HAP-1 (cell line): ENCODE data around the gene PCDHGA1.
A peak's percentile ranks its signal among the peaks of the same experiment; 100 is the strongest.
"Not testable (repeated sequence)": the region's sequence is repeated elsewhere in the genome, so short reads cannot be mapped to it uniquely, and the experiment has no call there.

Source experiments
- DNase-seq, 2 experiments: peaks; one replicate each; pipeline ENCODE4 v3.0.0-alpha.2; 2016 to 2020; ENCODE audit warnings: low spot score in 2 of 2
- H3K27me3 ChIP-seq: fragments of 250-450 bp; sonication (Bioruptor Pico); 2 replicates; pipeline ENCODE4 v1.5.1; 2020; ENCODE audit warnings: low read depth, mild to moderate bottlenecking, moderate library complexity
- H3K36me3 ChIP-seq: fragments of 250-450 bp; sonication (Bioruptor Pico); replicated peaks from 2 replicates; pipeline ENCODE4 v1.5.1; 2020; ENCODE audit warnings: mild to moderate bottlenecking
- H3K4me1 ChIP-seq: fragments of 250-450 bp; sonication (Bioruptor Pico); 2 replicates; pipeline ENCODE4 v1.5.1; 2020; ENCODE audit warnings: mild to moderate bottlenecking
- H3K4me3 ChIP-seq: fragments of 250-450 bp; sonication (Bioruptor Pico); 2 replicates; pipeline ENCODE4 v1.5.1; 2020; ENCODE audit warnings: mild to moderate bottlenecking, moderate library complexity
- H3K9me3 ChIP-seq: fragments of 250-450 bp; sonication (Bioruptor Pico); 2 replicates; pipeline ENCODE4 v1.5.1; 2020; ENCODE audit warnings: mild to moderate bottlenecking, moderate library complexity
- in situ Hi-C: fragments of 300-500 bp; cut with MboI; formaldehyde crosslinking; loops from 3 replicates; pipeline ENCODE4 v1.14.3; 2020; ENCODE audit warnings: low sequenced_read_pairs, inconsistent platforms, mixed read lengths

The PCDHGA1 gene

GRCh38 chr5:141356950-141357349, 26.6 kb downstream of the PCDHGA1 start:
- no peak for DNase-seq
- Histone ChIP-seq H3K36me3 (no peaks in the 10 kb centered on the region), H3K4me3 (no peak overlapping the region), H3K9me3 (no peaks in the 10 kb centered on the region), H3K4me1 (no peaks in the 10 kb centered on the region), H3K27me3 (no peaks in the 10 kb centered on the region)
- in situ Hi-C loops = loop anchor here (10.0 kb wide), 1 partner anchor 208 kb away; no protein-coding TSS in a partner anchor

DNA sequence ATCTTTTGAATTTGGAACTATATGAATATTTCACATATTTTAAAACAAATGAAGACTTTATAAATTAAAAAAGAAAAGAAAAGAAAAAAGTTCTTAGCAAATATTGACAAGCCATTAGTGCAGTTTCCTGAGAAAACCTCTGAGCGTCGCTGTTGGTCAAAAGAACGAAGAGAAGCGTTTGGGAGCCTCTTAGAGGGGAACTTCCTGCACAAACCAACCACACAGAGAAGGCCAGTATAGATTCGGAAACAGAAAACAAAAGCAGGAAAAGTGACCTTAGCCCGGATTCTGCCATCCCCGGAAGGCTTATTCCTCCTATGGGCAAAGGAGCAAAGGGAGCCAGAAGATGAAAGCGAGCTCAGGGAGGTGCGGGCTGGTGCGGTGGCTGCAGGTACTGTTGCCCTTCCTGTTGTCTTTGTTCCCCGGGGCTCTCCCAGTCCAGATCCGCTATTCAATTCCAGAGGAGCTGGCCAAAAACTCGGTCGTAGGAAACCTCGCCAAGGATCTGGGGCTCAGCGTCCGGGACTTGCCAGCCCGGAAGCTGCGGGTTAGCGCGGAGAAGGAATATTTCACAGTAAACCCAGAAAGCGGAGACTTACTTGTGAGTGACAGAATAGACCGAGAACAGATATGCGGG, 29.6 kb downstream of the PCDHGA1 start, which contains the start of gene PCDHGB2:
Gene PCDHGB2 (plus strand): TSS at position 205 of the 637 bp plus-strand sequence. CDS start 142 bp downstream, at position 347.
- no peaks in the 10 kb centered on the region for H3K36me3 ChIP-seq
- in situ Hi-C loops = loop anchor here (10.0 kb wide), 1 partner anchor 205 kb away; no protein-coding TSS in a partner anchor
- no peaks in the 10 kb centered on the region for H3K27me3 ChIP-seq
- 0 out of 2 replicates have a peak, but pooled peaks cover 3% of the 10 kb centered on the region for H3K9me3 ChIP-seq
- H3K4me1 ChIP-seq = no peaks in the 10 kb centered on the region
- H3K4me3 ChIP-seq = no peak within 1 kb of the TSS
- peak; percentile 27 to 29 for DNase-seq

GRCh38 chr5:141360685-141361084, 30.4 kb downstream of the PCDHGA1 start:
- no peaks in the 10 kb centered on the region for H3K27me3 ChIP-seq
- in situ Hi-C loops = no loop called here
- H3K36me3 ChIP-seq = no peaks in the 10 kb centered on the region
- no peak overlapping the region for H3K4me3 ChIP-seq
- H3K9me3 ChIP-seq = 0 out of 2 replicates have a peak, but pooled peaks cover 3% of the 10 kb centered on the region
- no peak for DNase-seq
- H3K4me1 ChIP-seq = no peaks in the 10 kb centered on the region

- in situ Hi-C loops = no loop called here
- Histone ChIP-seq H3K27me3 (no peaks in the 10 kb centered on the region), H3K4me1 (no peaks in the 10 kb centered on the region), H3K36me3 (no peaks in the 10 kb centered on the region), H3K9me3 (0 out of 2 replicates have a peak, but pooled peaks cover 3% of the 10 kb centered on the region), H3K4me3 (no peak overlapping the region)
- DNase-seq = no peak
Observed at GRCh38 chr5:141362719-141363118, 32.4 kb downstream of the PCDHGA1 start.

- H3K4me3 ChIP-seq = no peak within 1 kb of the TSS
- H3K9me3 ChIP-seq = 0 out of 2 replicates have a peak, but pooled peaks cover 3% of the 10 kb centered on the region
- in situ Hi-C loops = no loop called here
- H3K36me3 ChIP-seq = no peaks in the 10 kb centered on the region
- H3K4me1 ChIP-seq = no peaks in the 10 kb centered on the region
- DNase-seq = no peak
- no peaks in the 10 kb centered on the region for H3K27me3 ChIP-seq
Observed at GRCh38 chr5:141363952-141364660, 33.8 kb downstream of the PCDHGA1 start, which contains the start of gene PCDHGA5. Gene PCDHGA5 (plus strand): TSS chr5:141364162. CDS start chr5:141364331, 169 bp downstream.

DNA sequence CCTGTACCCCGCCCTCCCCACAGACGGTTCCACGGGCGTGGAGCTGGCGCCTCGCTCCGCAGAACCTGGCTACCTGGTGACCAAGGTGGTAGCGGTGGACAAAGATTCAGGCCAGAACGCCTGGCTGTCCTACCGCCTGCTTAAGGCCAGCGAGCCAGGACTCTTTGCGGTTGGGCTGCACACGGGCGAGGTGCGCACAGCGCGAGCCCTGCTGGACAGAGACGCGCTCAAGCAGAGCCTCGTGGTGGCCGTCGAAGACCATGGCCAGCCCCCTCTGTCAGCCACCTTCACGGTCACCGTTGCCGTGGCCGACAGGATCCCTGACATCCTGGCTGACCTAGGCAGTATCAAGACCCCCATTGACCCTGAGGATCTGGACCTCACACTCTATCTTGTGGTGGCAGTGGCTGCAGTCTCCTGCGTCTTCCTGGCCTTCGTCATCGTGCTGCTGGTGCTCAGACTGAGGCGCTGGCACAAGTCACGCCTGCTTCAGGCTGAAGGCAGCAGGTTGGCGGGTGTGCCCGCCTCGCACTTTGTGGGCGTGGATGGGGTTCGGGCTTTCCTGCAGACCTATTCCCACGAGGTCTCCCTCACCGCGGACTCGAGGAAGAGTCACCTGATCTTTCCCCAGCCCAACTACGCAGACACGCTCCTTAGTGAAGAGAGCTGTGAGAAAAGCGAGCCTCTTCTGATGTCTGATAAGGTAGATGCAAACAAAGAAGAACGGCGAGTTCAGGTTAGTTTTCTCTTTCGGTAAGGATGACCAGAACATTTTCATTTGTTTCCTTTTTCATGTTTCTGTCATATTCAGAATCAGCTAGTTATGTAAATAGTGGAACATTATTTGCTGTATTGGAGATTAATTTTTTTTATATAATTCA, 35.9 kb downstream of the PCDHGA1 start:
- H3K4me1 ChIP-seq = no peaks in the 10 kb centered on the region
- no peak for DNase-seq
- H3K9me3 ChIP-seq = 0 out of 2 replicates have a peak, but pooled peaks cover 3% of the 10 kb centered on the region
- H3K4me3 ChIP-seq = no peak overlapping the region
- no peaks in the 10 kb centered on the region for H3K36me3 ChIP-seq
- in situ Hi-C loops = no loop called here
- no peaks in the 10 kb centered on the region; the same call in 1 of the 2 replicates for H3K27me3 ChIP-seq

GRCh38 chr5:141369994-141370848, 39.9 kb downstream of the PCDHGA1 start, which contains the start of gene PCDHGB3:
Gene PCDHGB3 (plus strand): TSS chr5:141370242. CDS start chr5:141370395, 153 bp downstream.
- Histone ChIP-seq H3K27me3 (no peaks in the 10 kb centered on the region; the same call in 1 of the 2 replicates), H3K9me3 (no peaks in the 10 kb centered on the region), H3K4me1 (no peaks in the 10 kb centered on the region), H3K4me3 (no peak within 1 kb of the TSS), H3K36me3 (no peaks in the 10 kb centered on the region)
- in situ Hi-C loops = no loop called here
- no peak for DNase-seq

DNA sequence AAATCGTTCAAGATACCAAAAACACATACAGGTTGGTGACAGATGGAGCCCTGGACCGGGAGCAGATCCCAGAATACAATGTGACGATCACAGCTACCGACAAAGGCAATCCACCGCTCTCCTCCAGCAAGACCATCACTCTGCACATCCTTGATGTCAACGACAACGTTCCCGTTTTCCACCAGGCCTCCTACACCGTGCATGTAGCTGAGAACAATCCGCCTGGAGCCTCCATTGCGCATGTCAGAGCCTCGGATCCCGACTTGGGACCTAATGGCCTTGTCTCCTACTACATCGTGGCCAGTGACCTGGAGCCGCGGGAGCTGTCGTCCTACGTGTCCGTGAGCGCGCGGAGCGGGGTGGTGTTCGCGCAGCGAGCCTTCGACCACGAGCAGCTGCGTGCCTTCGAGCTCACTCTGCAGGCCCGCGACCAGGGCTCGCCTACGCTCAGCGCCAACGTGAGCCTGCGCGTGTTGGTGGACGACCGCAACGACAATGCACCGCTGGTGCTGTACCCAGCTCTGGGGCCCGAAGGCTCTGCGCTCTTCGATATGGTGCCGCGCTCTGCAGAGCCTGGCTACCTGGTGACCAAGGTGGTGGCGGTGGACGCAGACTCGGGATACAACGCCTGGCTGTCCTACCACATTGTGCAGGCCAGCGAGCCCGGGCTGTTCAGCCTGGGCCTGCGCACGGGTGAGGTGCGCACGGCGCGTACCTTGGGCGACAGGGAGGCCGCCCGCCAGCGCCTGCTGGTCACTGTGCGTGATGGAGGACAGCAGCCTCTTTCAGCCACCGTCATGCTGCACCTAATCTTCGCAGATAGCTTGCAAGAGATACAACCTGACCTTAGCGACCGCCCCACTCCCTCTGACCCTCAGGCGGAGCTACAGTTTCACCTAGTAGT, 41.5 kb downstream of the PCDHGA1 start:
- no peaks in the 10 kb centered on the region for H3K36me3 ChIP-seq
- no peaks in the 10 kb centered on the region; the same call in 1 of the 2 replicates for H3K27me3 ChIP-seq
- H3K9me3 ChIP-seq = no peaks in the 10 kb centered on the region
- in situ Hi-C loops = no loop called here
- no peak overlapping the region for H3K4me3 ChIP-seq
- H3K4me1 ChIP-seq = no peaks in the 10 kb centered on the region
- no peak for DNase-seq

DNA sequence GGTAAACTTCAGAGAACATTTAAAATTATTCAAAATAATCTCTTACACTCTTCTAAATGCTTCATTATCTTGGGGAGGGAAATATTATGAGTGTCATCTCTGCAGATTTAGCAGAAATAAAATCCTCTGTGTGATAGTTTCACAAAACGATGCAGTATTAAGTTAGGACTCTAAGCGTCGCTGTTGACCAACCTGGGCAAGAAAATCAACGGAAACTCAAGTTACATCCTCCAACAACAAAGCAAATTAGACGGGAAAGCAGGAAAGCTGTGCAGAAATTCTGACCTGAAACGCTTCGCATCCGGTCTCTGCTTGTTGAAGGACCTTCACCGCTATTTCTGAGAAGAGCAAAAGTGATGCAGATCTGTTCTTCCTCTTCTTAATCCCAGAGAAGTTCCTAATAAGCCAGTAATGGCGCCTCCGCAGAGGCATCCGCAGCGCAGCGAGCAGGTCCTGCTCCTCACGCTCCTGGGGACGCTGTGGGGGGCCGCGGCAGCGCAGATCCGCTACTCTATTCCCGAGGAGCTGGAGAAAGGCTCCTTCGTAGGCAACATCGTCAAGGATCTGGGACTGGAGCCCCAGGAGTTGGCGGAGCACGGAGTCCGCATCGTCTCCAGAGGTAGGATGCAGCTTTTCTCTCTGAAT, 43.5 kb downstream of the PCDHGA1 start, which contains the start of gene PCDHGA6:
Gene PCDHGA6 (plus strand): TSS at position 219 of the 645 bp plus-strand sequence. CDS start 193 bp downstream, at position 412.
- no peak for DNase-seq
- Histone ChIP-seq H3K36me3 (no peaks in the 10 kb centered on the region), H3K4me1 (no peaks in the 10 kb centered on the region), H3K4me3 (no peak within 1 kb of the TSS), H3K9me3 (no peaks in the 10 kb centered on the region), H3K27me3 (no peaks in the 10 kb centered on the region; the same call in 1 of the 2 replicates)
- in situ Hi-C loops = no loop called here

DNA sequence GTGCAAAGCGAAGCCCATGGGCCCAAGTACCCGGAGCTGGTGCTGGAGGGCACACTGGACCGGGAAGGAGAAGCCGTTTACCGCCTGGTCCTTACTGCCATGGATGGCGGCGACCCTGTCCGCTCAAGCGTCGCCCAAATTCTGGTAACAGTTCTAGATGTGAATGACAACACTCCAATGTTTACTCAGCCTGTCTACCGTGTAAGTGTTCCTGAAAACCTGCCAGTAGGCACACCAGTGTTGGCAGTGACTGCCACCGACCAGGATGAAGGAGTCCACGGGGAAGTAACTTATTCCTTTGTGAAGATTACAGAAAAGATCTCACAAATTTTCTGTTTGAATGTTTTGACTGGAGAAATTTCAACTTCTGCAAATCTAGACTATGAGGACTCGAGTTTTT, 44.3 kb downstream of the PCDHGA1 start:
- no peak overlapping the region for H3K4me3 ChIP-seq
- DNase-seq = no peak
- in situ Hi-C loops = no loop called here
- no peaks in the 10 kb centered on the region; the same call in 1 of the 2 replicates for H3K27me3 ChIP-seq
- H3K4me1 ChIP-seq = no peaks in the 10 kb centered on the region
- no peaks in the 10 kb centered on the region for H3K36me3 ChIP-seq
- H3K9me3 ChIP-seq = no peaks in the 10 kb centered on the region

- in situ Hi-C loops, H3K4me1 ChIP-seq, H3K27me3 ChIP-seq, H3K4me3 ChIP-seq, H3K36me3 ChIP-seq, H3K9me3 ChIP-seq: not testable (repeated sequence)
- peak in 1 of 2 experiments; percentile 24 for DNase-seq
Observed at GRCh38 chr5:141375444-141376155, 45.3 kb downstream of the PCDHGA1 start.
